HepG2 (cell line): Measurements from ENCODE around the gene ECE2.

ENCODE experiments used
- CHD2 ChIP-seq: IDR thresholded peaks from 2 replicates; pipeline ENCODE4 v1.6.1; 2011; ENCODE audit warnings: low read depth, low read length, improper control_type of control experiment
- EZH2 ChIP-seq: conservative IDR thresholded peaks from 2 replicates; pipeline ENCODE4 v1.6.1; 2012; ENCODE audit warnings: mild to moderate bottlenecking, low read depth, low read length, moderate library complexity
- FOXA1 ChIP-seq, 2 experiments: fragments of 450-650 bp in 1 of 2; sonication (generic) in 1 of 2; formaldehyde crosslinking in 1 of 2; IDR thresholded peaks; 2 replicates each; pipeline versions ENCODE4 v1.4.0 to v1.6.1; 2016 to 2020; ENCODE audit warnings: missing genetic modification reagents in 1 of 2
- FOXM1 ChIP-seq: sonication (generic); formaldehyde crosslinking; IDR thresholded peaks from 2 replicates; pipeline ENCODE4 v1.5.0; 2020; ENCODE audit warnings: missing genetic modification reagents
- MXI1 ChIP-seq: IDR thresholded peaks from 3 replicates; pipeline ENCODE4 v1.6.1; 2012; ENCODE audit warnings: low read depth, low read length, inconsistent platforms, borderline replicate concordance
- POLR2AphosphoS5 ChIP-seq: IDR thresholded peaks from 2 replicates; pipeline ENCODE4 v1.6.1; 2012; ENCODE audit warnings: low read depth, low read length
- TAF1 ChIP-seq: sonication (generic); formaldehyde crosslinking; IDR thresholded peaks from 2 replicates; pipeline ENCODE4 v1.4.0; 2020; ENCODE audit warnings: missing genetic modification reagents
- ZNF121 ChIP-seq: sonication (generic); formaldehyde crosslinking; IDR thresholded peaks from 2 replicates; pipeline ENCODE4 v1.5.0; 2020; ENCODE audit warnings: mild to moderate bottlenecking, missing genetic modification reagents
- ZNF124 ChIP-seq: sonication (generic); formaldehyde crosslinking; IDR thresholded peaks from 2 replicates; pipeline ENCODE4 v1.4.0; 2020; ENCODE audit warnings: missing genetic modification reagents
- ZNF619 ChIP-seq: sonication (generic); formaldehyde crosslinking; IDR thresholded peaks from 2 replicates; pipeline ENCODE4 v1.4.0; 2020; ENCODE audit warnings: mild to moderate bottlenecking, missing genetic modification reagents
- TF ChIP-seq, protein P1 (sequence below): sonication (generic); formaldehyde crosslinking; IDR thresholded peaks from 2 replicates; pipeline ENCODE4 v1.5.0; 2020; ENCODE audit warnings: mild to moderate bottlenecking, missing genetic modification reagents, moderate library complexity

GRCh38 chr3:184320104-184320445 lies 44.3 kb downstream of the ECE2 start:
- TF ChIP-seq TAF1 (CRISPR knock-in tag) (no peak), ZNF619 (CRISPR knock-in tag) (no peak), POLR2AphosphoS5 (no peak), EZH2 (no peak), FOXA1 (IDR thresholded peaks at IDR 0.05) (no peak), FOXA1 (CRISPR knock-in tag; IDR thresholded peaks at IDR 0.05) (no peak), ZNF121 (CRISPR knock-in tag) (no peak), CHD2 (no peak), FOXM1 (CRISPR knock-in tag) (no peak), ZNF124 (CRISPR knock-in tag) (no peak), MXI1 (no peak)
- TF ChIP-seq, protein P1, sequence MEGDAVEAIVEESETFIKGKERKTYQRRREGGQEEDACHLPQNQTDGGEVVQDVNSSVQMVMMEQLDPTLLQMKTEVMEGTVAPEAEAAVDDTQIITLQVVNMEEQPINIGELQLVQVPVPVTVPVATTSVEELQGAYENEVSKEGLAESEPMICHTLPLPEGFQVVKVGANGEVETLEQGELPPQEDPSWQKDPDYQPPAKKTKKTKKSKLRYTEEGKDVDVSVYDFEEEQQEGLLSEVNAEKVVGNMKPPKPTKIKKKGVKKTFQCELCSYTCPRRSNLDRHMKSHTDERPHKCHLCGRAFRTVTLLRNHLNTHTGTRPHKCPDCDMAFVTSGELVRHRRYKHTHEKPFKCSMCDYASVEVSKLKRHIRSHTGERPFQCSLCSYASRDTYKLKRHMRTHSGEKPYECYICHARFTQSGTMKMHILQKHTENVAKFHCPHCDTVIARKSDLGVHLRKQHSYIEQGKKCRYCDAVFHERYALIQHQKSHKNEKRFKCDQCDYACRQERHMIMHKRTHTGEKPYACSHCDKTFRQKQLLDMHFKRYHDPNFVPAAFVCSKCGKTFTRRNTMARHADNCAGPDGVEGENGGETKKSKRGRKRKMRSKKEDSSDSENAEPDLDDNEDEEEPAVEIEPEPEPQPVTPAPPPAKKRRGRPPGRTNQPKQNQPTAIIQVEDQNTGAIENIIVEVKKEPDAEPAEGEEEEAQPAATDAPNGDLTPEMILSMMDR (CRISPR knock-in tag) = no peak
